Activated CD4-positive, CD25-positive, alpha-beta regulatory T cell treated with anti-CD3 and anti-CD28 coated beads, Interleukin-2, amount 50 U/mL, for 16 hours (primary cell): ENCODE results near the gene PPARD.
"Not testable (repeated sequence)": the region's sequence is repeated elsewhere in the genome, so short reads cannot be mapped to it uniquely, and the experiment has no call there.

Experiments used
- DNase-seq: peaks from one replicate; pipeline ENCODE4 v3.0.0-alpha.2; 2020; ENCODE audit warnings: low read depth, low spot score

Gene PPARD

DNA sequence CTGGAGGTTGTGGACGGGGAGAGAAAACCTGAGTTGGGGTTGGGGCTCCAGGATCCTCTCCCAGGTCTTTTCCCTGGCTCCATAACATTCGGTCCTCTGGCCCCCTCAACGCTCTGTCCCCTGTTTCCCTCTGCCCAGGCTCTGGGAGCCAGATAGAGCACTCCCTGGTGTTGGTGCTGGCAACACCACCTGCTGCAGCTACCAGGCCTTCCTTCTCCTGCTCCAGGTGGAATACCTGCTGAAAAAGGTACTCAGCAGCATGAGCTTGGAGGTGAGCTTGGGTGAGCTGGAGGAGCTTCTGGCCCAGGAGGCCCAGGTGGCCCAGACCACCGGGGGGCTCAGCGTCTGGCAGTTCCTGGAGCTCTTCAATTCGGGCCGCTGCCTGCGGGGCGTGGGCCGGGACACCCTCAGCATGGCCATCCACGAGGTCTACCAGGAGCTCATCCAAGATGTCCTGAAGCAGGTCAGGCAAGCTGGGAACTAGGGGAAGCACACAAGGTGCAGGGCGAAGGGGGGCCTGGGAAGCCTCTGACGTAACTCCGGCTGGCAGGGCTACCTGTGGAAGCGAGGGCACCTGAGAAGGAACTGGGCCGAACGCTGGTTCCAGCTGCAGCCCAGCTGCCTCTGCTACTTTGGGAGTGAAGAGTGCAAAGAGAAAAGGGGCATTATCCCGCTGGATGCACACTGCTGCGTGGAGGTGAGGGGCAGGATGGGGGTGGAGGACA is 30.1 kb upstream of the PPARD start:
- DNase-seq, result no peak

DNA sequence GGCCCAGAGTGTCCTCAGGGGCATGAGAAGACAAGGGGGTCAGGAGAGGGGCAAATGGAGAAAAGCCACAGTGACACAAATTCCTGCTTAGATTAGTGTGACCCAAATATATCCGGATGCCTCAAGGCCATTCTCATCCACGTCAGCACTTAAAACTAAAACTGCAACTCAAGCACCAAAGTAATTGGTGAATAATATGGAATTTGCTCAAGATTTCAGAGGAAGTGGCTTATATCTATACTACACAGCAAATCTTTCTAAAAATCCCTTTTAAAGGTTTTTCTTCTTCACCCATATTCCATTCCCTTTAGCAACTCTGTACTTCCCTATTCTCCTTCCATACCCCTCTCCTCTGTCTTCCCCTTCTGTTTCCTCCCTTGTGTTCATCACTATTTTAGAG is 29.6 kb upstream of the PPARD start:
- no peak for DNase-seq

DNA sequence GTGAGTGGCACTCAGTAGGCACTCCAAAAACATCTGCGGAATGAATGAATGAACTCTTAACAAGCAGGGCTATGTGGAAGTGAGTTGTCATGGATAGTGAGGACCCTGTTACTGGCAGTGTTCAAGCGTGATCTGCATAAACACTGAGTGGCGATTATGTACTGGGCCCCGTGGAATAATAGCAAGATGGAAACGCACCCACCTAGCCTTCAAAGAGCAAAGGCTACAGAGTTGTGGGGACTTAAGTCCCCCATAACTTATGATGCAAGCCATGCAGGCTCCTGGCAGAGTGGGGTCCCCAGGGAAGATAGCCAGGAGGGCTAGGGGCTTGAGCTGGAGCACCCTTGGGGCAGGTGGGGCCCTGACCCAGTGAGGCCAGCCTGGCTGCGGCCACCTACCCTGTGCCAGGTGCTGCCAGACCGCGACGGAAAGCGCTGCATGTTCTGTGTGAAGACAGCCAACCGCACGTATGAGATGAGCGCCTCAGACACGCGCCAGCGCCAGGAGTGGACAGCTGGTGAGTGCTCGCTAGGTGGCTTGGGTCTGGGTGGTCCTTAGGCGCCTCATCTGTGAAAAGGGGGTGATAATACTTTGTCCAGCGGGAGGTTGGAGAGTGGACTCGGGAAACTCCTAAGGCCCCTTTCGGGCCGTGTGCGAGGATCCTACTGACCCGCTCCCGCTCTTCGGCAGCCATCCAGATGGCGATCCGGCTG is 24.7 kb upstream of the PPARD start:
- no peak for DNase-seq

DNA sequence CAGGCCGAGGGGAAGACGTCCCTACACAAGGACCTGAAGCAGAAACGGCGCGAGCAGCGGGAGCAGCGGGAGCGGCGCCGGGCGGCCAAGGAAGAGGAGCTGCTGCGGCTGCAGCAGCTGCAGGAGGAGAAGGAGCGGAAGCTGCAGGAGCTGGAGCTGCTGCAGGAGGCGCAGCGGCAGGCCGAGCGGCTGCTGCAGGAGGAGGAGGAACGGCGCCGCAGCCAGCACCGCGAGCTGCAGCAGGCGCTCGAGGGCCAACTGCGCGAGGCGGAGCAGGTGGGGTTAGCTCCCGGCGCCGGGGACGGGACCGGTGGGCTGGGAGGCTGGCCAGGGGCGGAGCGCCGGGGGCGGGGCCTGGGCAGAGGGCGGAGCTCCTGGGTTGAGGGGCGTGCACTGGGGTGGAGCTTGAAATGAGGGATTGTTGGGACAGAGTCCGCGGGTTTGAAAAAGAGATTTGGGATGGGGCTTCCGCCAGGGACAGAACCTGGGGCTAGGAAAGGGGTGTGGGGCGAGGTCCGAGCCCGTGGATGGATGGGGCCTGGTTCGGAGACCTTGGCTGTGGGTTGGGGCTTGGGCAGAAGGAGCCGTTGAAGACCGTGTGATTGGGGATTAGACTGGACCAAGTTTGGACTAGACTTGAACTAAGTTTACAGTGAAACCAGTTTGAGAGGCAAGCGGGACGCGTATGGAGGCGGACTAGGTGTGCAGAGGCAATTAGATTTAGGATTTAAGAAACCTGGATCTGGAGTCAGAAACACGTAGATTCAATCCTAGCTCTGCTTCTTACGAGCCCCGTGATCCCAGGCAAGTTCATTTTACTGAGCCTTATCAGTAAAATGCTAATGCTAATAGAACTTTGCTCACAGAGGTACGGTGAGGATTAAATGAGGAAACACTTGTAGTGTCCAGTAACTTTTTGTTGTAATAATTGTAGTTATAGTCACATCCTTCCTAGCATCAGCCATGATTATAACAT is 23.9 kb upstream of the PPARD start:
- no peak for DNase-seq

DNA sequence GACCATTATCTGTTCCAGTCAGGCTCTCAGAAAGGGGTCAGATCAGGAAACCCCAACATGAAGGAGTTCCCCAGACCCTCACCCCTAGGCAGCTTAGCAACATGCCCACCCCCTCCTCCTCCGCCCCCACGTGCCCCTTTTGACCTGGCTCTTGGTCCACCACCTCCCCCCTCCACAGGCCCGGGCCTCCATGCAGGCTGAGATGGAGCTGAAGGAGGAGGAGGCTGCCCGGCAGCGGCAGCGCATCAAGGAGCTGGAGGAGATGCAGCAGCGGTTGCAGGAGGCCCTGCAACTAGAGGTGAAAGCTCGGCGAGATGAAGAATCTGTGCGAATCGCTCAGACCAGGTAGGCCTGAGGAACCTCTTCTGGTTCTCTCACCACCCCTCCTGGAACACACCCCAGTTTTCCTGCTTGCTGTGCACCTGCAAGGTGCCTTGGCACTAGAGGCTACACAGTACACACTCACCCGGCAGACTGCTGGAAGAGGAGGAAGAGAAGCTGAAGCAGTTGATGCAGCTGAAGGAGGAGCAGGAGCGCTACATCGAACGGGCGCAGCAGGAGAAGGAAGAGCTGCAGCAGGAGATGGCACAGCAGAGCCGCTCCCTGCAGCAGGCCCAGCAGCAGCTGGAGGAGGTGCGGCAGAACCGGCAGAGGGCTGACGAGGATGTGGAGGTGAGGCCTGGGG is 22.9 kb upstream of the PPARD start:
- no peak for DNase-seq

GRCh38 chr6:35320031-35320410 is 22.3 kb upstream of the PPARD start:
- DNase-seq, result no peak

DNA sequence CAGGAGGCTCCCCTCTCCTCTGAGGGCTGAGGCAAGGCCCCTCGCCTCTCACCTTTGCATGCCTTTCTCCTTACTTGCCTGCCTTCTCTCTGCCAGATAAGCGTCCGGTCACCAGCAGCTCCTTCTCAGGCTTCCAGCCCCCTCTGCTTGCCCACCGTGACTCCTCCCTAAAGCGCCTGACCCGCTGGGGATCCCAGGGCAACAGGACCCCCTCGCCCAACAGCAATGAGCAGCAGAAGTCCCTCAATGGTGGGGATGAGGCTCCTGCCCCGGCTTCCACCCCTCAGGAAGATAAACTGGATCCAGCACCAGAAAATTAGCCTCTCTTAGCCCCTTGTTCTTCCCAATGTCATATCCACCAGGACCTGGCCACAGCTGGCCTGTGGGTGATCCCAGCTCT is 21.3 kb upstream of the PPARD start:
- DNase-seq, result no peak

DNA sequence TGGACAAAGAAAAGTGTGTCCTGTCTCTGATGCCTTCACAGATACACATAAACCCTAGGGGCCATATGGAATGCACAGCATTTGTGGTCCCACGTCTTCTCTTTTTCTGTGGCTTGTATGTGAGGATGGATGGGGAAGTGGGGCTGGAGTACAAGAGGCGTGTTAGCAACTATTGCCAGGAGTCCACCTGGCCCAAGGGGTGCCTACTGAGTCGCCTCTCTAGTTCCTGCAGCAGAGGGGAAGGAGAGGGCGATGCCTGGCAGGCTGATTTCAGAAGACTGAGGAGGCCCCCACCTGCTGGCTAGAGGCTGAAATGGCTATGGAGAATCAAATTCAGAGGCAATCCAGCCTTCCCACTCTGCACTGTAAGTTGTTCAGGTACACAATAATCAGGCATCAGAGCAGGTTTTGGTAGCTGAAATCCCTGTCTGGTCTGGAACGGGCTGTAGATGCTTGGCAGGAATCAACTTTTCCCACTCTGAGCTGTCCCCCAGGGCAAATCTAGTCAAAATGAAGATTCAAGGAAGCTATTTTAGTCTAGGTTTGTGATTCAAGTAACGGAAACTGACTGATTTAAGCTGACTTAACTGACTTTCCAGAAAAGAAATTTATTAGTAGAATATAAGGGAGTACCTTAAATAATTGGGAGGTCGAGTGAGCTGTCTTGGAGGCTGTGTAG is 14.9 kb upstream of the PPARD start:
- DNase-seq, result peak; percentile 46

- DNase-seq, result no peak
Observed at GRCh38 chr6:35328108-35328723, 14.1 kb upstream of the PPARD start.

DNA sequence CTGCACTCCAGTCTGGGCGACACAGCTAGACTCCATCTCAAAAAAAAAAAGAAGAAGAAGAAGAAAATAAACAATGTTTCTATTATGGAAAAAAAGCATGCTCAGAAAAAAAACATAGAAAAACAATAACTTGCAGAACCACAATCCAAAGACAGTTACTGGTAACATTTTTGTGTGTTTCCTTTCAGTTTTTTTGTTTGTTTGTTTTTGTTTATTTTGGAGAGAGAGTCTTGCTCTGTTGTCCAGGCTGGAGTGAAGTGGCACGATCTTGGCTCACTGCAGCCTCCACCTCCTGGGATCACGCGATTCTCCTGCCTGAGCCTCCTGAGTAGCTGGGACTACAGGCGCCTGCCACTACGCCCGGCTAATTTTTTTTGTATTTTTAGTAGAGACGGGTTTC is 13.4 kb upstream of the PPARD start:
- DNase-seq, result not testable (repeated sequence)

- DNase-seq, result no peak
Observed at GRCh38 chr6:35330541-35331119, 11.7 kb upstream of the PPARD start.

DNA sequence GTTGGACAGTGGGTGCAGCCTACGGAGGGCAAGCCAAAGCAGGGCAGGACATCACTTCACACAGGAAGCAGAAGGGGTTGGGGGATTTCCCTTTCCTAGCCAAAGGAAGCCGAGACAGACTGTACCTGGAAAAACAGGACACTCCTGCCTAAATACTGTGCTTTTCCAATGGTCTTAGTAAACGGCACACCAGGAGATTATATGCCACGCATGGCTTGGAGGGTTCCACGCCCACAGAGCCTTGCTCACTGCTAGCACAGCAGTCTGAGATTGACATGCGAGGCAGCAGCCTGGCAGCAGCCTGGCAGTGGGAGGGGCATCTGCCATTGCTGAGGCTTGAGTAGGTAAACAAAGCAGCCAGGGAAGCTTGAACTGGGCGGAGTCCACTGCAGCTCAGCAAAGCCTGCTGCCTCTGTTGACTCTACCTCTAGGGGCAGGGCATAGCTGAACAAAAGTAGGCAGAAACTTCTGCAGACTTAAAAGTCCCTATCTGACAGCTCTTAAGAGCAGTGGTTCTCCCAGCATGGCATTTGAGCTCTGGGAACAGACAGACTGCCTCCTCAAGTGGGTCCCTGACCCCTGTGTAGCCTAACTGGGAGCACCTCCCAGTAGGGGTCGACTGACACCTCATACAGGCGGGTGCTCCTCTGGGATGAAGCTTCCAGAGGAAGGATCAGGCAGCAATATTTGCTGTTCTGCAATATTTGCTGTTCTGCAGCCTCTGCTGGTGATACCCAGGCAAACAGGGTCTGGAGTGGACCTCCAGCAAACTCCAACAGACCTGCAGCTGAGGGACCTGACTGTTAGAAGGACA is 10.1 kb upstream of the PPARD start:
- DNase-seq, result peak; percentile 31

DNA sequence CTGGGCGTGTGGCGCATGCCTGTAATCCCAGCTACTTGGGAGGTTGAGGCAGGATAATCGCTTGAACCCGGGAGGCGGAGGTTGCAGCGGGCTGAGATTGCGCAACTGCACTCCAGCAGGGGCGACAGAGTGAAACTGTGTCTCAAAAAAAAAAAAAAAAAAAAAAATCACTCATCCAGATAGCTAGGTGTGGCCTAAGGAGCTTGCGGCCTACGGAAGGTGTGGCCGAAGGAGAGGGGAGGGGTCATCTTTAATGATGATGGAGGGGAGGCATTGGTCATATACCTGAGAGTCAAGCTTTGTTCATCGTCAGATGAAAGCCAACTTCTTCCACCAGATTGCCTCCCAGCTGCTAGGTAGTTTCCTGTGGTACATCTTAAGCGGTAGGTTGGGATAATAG is 801 bp upstream of the PPARD start:
- DNase-seq, result no peak

GRCh38 chr6:35343092-35343834 is 905 bp downstream of the PPARD start:
- DNase-seq, result no peak

DNA sequence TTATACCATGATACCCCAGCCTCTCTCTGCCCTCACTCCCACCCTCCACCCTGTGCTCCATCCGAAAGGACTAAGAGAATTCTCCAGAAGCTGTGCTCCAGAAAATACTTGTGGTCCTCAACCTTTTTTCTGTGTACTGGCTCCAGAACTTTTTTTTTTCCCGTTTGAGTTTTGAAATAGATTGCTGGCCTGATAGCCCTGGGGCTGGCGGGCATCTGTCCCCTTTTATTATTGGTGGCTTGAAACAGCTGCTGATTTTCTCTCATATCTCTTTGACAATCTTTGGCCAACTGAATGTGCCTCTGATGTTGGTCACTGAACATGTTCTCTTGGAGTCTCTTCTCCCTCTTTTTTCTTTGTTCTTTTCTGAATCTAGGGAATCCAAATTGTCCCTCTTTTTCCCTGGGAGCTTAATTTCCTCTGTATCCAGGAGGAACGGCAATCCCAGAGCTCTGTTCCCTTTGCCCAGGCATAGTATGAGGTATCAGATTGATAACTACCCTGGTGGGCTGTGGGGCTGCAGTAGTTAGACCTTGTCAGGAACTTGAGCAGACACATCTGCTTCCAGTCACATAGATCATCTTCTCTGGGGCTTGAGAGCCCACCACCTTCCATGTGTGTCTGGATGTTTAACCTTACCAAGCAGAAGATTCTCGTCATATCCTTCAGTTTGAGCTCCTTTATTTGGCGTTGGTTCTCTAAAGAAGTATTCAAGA is 1.6 kb downstream of the PPARD start:
- DNase-seq, result no peak

DNA sequence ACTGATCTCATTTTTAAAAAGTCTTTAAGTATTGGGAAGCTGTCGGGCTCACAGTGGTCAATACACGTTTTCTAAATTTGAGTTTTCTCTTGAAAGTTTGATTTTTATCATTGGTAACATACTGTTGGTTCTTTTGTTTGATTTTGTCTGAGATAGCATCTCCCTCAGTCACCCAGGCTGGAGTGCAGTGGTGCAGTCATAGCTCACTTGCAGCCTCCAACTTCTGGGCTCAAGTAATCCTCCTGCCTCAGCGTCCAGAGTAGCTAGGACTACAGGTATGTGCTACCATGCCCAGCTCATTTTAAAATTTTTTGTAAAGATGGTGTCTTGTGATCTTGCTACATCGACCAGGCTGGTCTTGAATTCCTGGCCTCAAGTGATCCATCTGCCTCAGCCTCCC is 9.1 kb downstream of the PPARD start:
- no peak for DNase-seq

- no peak for DNase-seq
Observed at GRCh38 chr6:35352735-35353134, 10.4 kb downstream of the PPARD start.
